Stimulated activated CD8-positive, alpha-beta memory T cell treated with anti-CD3 and anti-CD28 coated beads, Interleukin-12 subunit alpha, Interleukin-12 subunit beta, amount 100 ng/mL, for 24 hours (primary cell): ENCODE measurements around the gene REXO2.
A peak's percentile ranks its signal among the peaks of the same experiment; 100 is the strongest.

ENCODE experiments used
- DNase-seq: peaks from one replicate; pipeline ENCODE4 v3.0.0-alpha.2; 2020; ENCODE audit errors: extremely low read depth

The REXO2 gene

DNA sequence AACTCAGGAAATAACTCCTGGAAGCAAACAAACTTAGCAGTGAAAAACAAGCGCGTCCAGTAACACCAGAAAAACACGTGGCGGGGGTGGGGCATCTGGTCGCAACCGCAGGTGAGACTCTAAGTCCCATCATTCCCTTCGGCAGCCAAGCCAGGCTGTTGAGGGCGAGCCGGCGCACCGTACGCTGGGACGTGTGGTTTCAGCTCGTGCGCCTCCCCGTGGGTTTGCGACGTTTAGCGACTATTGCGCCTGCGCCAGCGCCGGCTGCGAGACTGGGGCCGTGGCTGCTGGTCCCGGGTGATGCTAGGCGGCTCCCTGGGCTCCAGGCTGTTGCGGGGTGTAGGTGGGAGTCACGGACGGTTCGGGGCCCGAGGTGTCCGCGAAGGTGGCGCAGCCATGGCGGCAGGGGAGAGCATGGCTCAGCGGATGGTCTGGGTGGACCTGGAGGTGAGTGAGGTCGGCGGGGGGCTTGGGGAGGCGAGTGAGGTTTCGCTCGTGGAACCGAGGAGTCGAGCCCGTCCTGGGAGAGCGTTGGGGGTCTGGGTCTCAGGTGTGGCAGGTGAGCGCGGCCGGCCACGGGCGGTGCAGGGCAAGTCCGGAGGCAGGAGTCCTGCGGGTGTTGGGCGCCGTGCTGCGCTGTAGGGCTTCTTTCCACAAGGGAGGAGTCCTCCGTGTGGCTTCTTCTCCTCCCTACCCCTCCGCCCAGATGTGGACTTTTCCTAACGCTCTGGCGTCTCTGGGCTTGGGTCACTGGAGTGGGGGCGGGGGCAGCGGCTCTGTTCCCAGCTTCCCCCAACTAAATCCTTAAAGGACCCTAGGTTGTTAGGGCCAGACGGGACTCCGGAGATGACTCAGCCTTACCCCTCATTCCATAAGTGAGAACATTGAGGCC, at the start of gene REXO2:
Gene REXO2 (plus strand): TSS at position 239 of the 892 bp plus-strand sequence. CDS start 62 bp downstream, at position 301.
- peak; percentile 92 for DNase-seq

DNA sequence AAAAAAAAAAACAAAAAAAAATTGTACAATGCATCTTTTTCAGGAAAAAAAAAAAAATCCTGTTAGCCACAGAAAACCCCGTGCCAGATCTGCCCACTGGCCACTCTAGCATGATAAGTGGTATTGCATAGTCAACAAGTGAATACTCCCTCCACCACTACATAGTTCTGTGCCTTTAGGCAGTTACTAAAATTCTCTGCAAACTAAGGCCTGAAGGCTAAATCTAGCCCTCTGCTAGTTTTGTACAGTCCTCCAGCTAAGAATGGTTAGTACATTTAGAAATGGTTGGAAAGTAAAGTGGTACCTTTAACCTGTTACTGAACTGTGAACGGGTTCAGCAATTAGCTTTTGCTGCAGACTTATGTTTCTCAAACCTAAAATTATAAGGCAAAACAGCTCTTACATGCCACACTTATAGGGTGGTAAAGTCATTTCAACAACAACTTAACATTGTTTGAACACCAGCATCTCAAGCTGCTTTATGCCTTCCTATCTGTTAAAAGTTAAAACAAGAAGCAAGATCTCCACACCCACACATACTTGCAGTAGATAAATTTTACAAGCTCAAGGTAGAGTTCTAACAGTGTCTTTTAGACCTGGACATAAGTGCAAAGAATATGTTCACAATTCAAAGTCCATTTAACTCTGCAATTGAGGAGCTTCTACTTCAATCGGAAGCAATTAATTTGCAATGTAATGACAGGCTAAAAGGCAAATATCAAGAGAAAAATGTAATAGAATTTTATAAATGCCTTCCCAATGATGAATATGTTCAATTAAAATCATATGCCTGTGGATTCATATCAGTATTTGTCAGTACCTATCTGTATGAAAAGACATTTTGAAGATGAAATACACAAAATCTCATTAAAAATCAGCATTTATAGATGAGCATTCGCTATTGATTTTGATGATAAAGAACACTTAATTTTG, 46.3 kb upstream of the REXO2 start:
- DNase-seq: no peak

DNA sequence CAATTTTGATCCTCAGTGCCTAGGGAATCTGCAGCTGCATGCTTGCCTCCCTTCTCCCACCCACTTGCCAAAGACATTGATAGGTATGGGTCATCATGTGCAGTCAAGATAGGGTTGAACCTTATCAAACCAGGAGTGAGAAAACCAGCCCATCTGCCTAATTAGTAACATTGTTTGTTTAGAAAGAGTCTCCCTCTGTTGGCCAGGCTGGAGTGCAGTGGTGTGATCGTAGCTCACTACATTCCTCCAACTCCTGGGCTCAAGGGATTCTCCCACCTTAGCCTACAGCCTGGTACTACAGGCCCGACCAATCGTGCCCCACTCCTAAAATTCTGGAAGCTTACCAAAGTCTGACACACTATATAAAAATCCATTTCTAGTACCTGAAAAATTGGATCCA, 43.5 kb upstream of the REXO2 start:
- no peak for DNase-seq

DNA sequence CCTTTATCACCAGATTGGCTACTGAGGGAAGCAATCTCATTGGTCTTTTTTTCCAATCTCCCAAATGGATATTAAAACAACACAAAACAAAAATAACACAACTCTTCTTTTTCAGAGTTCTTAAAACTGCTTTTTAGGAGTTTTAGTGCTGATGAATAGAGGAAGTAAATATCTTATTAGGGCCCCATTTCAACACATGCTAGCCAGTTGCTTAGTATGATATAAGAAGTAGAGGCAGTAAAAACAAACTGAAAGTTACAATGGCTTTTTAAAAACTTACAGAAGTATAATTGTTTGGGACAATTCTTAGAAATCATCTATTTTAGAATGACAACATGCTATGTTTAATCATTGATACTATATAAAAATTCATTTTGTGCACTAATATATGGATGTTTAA, 42.4 kb upstream of the REXO2 start:
- DNase-seq: no peak

DNA sequence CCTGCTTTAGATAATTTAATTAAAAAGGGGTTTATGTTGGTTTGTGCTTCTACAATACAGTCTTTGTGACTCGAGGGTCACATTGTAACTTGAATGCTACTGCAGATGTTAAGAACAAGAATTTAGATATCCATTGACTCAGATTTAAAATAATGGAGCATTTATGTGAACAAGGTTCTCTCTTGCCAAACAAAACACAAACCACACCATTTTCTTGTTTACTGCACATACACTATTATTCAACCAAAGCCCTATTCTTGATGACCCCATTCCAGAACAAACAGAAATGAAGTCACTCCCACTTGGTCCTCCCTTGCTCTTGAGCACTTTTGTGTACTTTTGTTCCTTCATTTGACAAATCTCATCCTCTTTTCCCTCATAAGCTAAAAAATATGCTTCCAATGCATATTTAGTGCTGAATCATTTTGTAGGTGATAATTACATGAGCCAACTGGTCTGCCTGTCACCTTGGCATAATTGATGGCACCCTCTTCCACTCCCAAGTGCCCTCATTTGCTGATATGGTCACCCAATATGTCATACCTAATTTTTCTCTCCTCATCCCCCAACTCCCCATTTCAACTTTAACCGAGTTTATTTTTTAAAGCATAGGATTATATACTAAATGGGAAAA, 41.8 kb upstream of the REXO2 start:
- no peak for DNase-seq

DNA sequence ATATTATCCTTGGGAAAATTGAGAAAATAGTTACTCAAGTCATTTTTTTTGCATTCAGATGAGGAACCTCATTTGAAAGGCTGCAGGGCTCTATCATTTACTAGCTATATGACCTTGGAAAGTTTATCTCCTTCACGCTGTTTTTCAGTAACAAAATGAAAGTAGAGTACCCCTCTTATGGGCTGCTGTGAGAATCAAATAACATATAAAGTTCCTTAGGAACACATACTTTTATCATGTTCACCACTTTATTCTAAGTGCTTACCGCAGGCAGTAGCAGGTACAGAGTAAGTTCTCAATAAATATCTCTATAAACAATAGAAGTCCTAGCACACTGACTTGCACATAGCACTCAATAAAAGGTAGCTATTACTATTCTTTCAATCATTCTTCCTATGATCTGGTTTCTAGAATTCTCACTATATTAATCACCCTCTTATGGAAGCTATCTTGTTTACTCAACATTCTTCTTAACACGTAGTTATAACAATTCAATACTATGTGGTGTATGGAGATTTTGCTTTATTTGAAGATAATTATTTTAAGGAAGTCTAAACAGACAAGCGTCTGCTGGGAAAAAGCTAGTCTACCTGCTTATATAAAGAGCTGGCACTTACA, 40.9 kb upstream of the REXO2 start:
- DNase-seq: no peak

DNA sequence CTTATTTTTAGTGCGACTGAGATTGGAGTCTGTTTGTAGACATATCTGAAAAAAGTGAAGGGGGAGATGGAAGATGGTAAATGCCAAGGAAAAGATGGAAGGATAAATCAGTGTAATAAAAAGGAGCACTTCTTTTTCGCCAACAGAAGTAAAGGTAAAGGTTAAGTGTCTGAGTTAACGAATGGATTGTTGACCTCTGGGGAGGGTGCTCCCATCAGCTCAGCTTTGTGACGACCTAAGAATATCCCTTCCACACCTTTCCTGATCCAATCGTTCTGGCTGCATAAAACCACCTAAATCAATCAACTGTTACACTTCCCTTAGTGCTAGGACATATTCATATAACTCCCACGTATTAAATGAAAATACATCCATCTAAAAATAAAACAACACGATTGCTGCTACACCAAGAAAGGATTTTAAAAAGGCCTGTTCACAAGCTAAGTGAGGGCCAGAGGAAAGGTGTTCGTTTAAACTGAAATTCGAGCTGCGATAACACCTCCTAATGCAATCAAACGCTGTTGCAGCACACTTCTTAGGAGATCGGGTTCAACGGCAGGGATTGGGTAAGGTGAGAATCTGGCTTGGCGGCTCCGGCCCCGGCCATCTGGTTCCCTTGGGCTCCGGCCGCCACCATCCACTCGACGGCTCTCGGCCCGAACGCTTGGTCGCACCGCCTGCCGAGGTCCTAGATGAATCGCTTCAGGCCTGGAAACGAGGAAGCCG, 39.6 kb upstream of the REXO2 start:
- no peak for DNase-seq

DNA sequence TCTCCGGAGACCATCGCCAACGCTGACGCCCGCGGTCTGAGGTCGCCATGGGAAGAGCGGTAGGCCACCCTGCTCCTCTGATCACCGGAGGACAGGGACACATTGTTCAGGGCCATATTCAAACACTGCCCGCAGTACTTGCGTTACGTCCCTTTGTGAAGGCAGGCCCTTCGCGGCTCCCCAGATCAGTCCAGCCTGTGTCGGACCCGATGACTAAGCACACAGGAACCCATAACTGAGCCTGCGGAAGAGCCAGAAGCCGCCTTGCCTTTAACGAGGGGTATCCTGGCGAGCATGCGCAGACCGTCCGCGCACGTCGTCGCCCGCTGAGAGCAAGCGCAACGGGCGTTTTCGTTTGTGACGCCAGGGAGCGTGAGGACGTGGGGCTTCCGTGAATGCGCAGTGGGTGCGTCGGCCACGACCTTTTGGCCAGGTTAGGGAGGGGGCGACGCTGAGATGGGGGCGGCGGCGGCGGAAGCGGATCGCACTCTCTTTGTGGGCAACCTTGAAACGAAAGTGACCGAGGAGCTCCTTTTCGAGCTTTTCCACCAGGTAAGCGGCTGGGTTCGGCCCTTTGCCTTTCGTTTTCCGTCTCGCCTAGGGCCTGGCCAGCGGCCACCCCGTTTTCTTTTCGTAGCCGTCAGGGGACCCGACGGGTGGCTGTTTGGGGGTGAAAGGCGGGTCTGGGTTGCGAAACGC, 38.9 kb upstream of the REXO2 start, which contains the start of the genes C11orf71 and RBM7:
Gene C11orf71 (minus strand): TSS at position 296 of the 699 bp plus-strand sequence. CDS start 180 bp downstream, at position 116.
Gene RBM7 (plus strand): TSS at position 451 of the 699 bp plus-strand sequence. CDS start 6 bp downstream, at position 457.
- peak; percentile 95 for DNase-seq

DNA sequence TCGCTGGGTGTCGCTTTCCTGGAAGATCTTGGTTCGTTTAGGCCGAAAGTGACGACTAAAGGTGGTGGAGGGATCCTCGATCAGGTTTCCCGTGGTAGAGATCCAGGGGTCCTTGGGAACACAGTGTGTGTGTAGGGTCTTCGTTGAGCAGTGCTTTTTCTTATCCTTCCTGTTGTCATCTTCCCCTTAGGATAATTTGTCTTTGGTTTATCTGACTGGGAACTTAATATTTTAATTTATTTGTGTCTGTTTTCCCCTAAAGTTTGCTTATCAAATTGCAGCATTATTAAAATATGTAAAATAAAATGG, 38.4 kb upstream of the REXO2 start:
- no peak for DNase-seq

DNA sequence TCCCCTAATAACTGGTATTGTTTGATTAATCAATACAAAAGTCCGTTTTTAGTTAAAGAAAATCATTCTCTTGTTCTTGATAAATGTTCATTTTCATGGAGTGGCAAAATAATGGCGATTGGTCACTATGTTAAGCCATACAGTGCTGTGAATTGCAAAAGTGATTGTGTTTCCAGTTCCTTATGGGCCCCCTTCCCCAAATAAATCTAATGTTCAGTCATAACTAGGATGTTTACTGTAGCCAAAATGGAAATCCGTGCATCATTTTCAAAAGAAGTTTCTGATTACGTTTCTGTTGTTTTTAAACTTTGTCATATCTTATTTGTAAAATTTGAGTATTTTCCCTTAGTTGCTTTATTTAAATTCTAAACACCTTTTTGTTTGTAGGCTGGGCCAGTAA, 38.0 kb upstream of the REXO2 start:
- DNase-seq: no peak

DNA sequence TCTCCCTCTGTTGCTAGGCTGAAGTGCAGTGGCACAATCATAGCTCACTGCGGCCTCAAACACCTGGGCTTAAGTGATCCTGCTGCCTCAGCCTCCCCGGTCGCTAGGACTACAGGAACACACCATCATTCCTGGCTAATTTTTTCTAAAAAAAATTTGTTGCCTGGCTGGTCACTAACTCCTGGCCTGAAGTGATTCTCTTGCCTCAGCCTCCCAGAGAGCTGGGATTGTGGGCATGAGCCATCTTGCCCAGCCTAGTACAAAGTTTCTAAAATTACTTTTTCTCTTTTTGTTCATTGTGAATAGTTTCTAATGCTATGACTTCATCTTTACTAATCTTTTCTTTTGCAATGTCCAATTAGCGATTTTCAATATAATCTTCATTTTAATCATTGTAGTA, 26.3 kb upstream of the REXO2 start:
- DNase-seq: no peak

DNA sequence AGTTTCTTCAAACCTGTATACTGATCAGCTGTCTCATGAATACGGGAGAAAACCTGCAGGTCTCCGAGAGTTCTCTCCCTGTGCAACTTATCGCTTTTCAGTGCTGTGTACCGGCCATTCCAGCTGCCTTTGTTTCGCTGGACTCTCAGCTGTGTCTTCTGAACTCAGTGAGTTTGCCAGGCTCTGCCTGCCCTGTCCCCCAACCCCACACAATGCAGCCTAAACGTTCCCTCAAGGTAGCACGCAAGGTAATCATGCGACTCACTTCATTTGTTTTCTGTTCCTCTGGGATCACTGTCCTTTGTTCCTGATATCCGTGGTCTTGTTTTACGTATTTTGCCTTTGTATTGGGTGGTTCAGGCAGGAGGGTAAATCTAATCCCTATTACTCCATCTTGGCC, 25.3 kb upstream of the REXO2 start:
- DNase-seq: no peak

DNA sequence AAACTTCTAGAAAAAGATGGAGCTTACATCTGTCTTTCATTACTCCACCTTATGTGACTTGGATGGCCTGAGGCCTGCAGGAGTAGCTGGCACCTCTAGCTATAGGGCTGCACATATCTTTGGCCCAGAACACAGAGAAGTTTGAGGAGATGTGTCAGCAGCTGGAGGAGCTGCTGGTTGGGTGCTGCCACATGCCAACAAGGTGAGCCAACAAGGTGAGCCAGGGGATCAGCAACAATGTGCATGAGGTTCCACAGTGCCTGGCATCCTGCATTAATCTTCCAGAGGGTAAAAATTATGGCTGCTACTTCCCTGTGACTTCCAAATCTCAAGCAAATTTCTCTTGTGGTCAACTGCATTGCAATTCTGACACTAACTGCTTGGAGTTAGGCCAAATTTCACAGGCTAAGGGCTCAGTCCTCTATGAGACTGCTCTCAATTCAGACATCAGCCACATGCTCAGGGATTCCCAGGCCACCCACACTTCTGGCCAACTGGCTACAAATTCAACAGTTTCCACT, 22.8 kb upstream of the REXO2 start:
- DNase-seq: no peak

DNA sequence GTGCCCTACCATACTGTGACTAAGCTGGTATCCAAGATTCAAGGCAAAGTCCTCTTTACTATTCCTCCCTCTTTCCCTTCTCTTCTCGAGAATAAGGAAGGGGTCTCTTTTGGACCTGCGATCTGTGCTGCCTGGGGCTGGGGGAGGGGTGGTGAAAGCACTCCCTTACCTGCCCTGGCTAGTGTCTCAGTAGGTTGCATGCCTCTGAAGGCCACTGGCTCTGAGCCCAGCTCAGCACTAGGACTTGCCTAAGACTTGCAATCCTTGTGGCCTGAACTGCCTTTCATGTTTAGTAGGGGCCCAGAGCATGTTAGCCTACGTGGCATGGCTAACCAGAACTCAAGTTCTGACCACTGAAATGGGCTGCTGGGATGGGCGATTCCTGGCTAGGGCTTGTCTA, 13.0 kb upstream of the REXO2 start:
- no peak for DNase-seq

DNA sequence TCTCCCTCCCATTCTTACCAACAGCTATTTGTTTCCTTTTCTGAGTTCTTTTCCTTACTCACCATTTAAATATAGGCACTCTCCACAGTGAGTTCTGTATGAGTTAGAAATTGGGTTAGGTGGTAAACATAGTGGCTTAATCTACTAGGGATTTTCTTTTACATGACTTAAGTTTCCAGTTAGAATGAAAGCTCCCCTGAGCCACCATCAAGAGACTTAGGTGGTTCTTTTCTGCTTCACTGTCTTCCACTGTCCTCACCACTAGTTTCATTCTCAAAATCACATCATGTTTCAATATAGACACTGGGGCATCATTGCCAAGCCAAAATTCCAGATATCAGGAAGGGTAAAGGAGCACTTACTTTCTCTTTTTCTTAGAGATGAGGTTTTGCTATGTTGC, 9.0 kb upstream of the REXO2 start:
- DNase-seq: no peak

DNA sequence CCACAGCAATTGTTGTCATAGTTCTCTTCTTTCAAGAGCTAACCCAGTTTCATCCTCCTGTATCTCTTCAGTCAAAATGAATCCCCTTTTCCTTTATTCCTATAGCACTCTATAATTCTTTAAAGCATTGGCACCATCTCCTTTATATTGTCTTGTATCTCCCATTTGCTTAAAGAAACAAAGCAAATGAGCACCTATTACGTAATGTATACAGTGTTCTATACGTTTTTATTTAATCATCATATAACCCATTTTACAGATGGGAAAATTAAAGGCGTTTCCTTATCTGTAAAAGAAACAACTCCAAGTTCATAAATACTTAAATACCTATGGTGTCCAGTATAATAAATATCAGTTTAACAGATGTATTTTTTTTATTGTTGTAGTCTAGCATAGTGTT, 6.4 kb upstream of the REXO2 start:
- no peak for DNase-seq

DNA sequence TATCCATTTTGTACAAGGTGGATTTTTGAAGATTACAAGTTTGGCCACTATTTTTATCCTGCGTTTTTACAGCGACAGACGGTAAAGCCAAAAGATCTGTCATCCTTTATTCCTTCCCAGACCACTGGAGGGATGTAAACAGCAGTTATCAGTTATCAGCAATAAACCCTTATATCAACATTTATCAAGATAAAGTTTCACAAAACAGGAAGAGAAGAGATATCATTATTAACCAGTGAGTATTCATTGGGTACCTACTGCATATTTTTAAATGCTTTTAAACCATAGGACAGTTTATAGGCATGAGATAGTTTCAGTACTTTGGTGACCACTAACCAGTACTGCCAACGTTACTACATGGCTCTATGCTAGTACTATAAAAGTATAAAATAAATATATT, 5.9 kb upstream of the REXO2 start:
- no peak for DNase-seq

DNA sequence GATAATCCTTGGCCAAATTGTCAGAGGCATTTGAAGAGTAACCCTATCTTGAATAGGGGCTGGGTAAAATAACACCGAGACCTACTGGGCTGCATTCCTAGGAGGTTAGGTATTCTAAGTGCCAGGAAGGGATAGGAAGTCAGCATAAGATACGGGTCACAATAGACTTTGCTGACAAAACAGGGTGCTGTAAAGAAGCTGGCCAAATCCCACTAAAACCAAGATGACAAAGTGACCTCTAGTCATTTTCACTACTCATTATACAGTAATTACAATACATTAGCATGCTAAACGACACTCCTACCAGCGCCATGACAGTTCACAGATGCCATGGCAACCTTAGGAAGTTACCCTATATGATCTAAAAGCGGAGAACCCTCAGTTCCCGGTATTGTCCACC, 964 bp upstream of the REXO2 start:
- no peak for DNase-seq

DNA sequence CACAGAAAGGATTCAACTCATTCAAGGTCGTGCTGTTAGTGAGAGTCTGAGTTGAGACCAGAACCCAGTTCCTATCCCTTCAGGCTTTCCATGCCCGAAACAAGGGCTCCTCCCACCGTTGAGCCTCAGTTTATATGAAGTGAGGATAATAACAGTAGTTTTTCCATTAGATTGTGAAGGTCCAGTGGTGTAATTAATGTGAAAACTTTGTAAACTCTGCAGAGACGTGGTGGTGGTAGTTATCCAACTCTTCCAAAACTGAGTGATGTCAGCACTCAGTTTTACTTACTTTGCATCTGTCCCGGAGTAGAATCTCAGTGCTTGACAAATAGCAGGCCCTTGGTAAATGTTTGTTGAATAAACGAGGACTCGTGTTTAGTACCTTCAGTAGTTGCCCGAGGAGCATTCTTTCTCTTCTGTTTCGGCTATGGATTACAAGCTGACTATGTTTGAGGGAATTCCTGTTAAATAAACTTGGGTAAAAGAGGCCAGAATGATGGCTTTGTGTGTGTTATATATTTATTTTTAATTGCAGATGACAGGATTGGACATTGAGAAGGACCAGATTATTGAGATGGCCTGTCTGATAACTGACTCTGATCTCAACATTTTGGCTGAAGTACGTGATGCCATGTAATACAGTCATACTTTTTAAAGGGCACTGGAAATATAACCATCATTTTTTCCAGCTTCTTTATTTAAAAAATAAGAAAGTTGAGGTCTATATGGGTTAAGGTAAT, 1.0 kb downstream of the REXO2 start:
- DNase-seq: no peak
